Effector memory CD4-positive, alpha-beta T cell (primary cell): ENCODE data around the gene GPR39.

Experiments
- DNase-seq, 3 donors: peaks; one replicate each; pipeline ENCODE4 v3.0.0-alpha.2; 2020
- H3K27ac ChIP-seq: 2 replicates; pipeline ENCODE4 v1.7.0; 2013; ENCODE audit warnings: mild to moderate bottlenecking, low read length, moderate library complexity; ENCODE audit not compliant: insufficient read depth, poor library complexity, severe bottlenecking
- H3K27me3 ChIP-seq: replicated peaks from 2 replicates; pipeline ENCODE4 v1.7.0; 2013; ENCODE audit warnings: mild to moderate bottlenecking, low read length; ENCODE audit not compliant: insufficient read depth, control insufficient read depth, poor library complexity, severe bottlenecking
- H3K36me3 ChIP-seq: 2 replicates; pipeline ENCODE4 v1.7.0; 2013; ENCODE audit warnings: mild to moderate bottlenecking, low read length, moderate library complexity; ENCODE audit not compliant: control insufficient read depth, insufficient read depth
- H3K4me1 ChIP-seq: 2 replicates; pipeline ENCODE4 v1.7.0; 2013; ENCODE audit warnings: low read length, mild to moderate bottlenecking; ENCODE audit not compliant: control insufficient read depth, insufficient read depth, poor library complexity, severe bottlenecking
- H3K4me3 ChIP-seq: 2 replicates; pipeline ENCODE4 v1.7.0; 2013; ENCODE audit warnings: low read length, low read depth, mild to moderate bottlenecking; ENCODE audit not compliant: insufficient read depth, poor library complexity, severe bottlenecking
- H3K9me3 ChIP-seq: 2 replicates; pipeline ENCODE4 v1.7.0; 2013; ENCODE audit warnings: mild to moderate bottlenecking, low read length, moderate library complexity; ENCODE audit not compliant: control insufficient read depth

GPR39 gene

DNA sequence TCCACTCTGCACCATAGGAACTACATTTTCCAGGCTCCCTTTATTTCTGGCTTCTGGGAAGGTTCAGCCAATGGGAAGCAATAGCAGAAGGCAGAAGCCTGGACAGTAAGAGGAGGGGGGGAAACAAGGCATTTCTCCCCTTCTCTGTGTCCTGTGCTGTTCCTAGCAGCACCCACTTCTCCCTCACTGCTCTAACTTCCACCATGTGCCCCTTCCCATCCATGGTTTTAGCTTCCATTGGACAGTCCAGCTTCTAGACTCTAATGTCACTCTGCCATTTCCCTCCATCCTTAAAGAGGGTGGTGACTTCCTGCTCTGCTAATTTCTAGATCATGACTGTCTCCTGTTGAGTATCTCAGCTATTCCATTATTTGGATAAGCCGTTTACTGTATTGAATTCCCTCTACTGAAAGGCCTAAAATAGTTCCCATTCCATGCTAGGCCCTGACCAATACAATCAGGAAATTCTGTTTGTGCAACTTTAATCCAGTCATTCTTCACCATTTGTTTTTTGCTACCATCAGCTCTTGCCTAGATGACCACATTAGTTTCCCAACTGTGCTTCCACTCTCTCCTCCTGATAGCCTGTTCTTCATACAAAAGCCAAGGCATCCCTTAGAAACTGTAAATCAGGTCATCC is 274.2 kb downstream of the GPR39 start:
- Histone ChIP-seq H3K27me3 (no peaks in the 10 kb centered on the region), H3K4me3 (no peak overlapping the region)
- DNase-seq: no peak

DNA sequence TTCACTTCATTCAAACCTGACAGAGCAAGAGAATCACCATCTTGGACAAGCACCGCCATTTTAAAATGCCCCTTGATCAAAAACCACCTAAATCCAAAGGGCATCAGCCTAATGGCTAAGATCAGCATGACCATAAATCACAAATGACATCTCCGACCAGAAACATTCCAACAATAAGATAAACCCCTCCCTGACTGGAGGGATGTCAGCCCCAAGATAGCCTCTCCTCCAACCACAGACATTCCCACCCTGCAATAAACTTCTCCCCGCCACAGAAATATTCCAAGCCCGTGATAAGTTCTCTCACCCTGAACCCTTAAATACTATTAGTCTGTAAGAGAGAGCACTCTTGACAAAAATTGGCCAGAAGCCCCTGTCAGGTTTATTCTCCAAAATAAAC is 275.0 kb downstream of the GPR39 start:
- H3K36me3 ChIP-seq: no peaks in the 10 kb centered on the region
- H3K9me3 ChIP-seq: no peaks in the 10 kb centered on the region
- H3K4me3 ChIP-seq: no peak overlapping the region
- H3K27ac ChIP-seq: no peak overlapping the region
- no peak for DNase-seq
- H3K27me3 ChIP-seq: no peaks in the 10 kb centered on the region
- no peaks in the 10 kb centered on the region for H3K4me1 ChIP-seq

More for the DNA sequence above, 274.2 kb downstream of the GPR39 start:
- Histone ChIP-seq H3K36me3 (no peaks in the 10 kb centered on the region), H3K9me3 (no peaks in the 10 kb centered on the region), H3K4me1 (no peaks in the 10 kb centered on the region), H3K27ac (no peak overlapping the region)

DNA sequence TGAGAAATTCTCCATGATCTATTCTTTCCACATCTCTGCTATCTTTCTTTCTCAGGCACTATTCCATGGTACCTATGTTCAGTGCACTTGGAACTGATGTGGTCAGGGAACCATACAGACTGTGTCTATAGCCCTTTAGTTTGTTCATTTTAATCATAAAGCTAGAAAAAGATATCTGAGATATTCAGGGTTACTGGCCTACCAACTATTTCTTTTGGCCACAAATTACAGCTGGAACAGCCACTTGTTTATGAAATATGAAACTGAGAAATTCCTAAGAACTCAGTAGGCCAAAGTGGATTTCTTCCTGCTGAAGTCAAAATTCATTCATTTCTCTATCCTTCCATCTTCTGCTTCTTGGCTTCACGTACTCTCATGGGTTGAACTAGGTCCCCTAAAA is 276.2 kb downstream of the GPR39 start:
- Histone ChIP-seq H3K4me1 (no peaks in the 10 kb centered on the region), H3K27ac (no peak overlapping the region), H3K4me3 (no peak overlapping the region), H3K9me3 (no peaks in the 10 kb centered on the region), H3K36me3 (no peaks in the 10 kb centered on the region), H3K27me3 (no peaks in the 10 kb centered on the region)
- no peak for DNase-seq
